Astrocyte (in vitro differentiated cells and primary cell): Measurements from ENCODE around the gene PRMT3. TPM values are rescaled to one million over a fixed set of nuclear protein-coding genes. Genes with fewer than 3 reads are reported as not detected.

Experiments
- DNase-seq: peaks from one replicate; pipeline ENCODE4 v3.0.0-alpha.2; 2010; ENCODE audit warnings: low read depth
- FAIRE-seq: peaks from 2 replicates; lab custom pipeline; 2011; peaks lifted over from hg19 to GRCh38; lab: Jason Lieb, UNC
- H2AFZ ChIP-seq: 2 replicates; pipeline ENCODE4 v1.6.0; 2012; ENCODE audit warnings: low read depth, low read length, inconsistent platforms
- H3K27ac ChIP-seq: 2 replicates; pipeline ENCODE4 v1.5.1; 2011; ENCODE audit warnings: low read depth, low read length, inconsistent platforms
- H3K27me3 ChIP-seq: 2 replicates; pipeline ENCODE4 v1.6.0; 2011; ENCODE audit warnings: low read length, inconsistent platforms; ENCODE audit not compliant: insufficient read depth
- H3K36me3 ChIP-seq: 2 replicates; pipeline ENCODE4 v1.5.1; 2011; ENCODE audit warnings: low read length, inconsistent platforms; ENCODE audit not compliant: insufficient read depth
- H3K4me1 ChIP-seq: 2 replicates; pipeline ENCODE4 v1.5.1; 2011; ENCODE audit warnings: low read length, inconsistent platforms; ENCODE audit not compliant: insufficient read depth
- H3K4me2 ChIP-seq: 2 replicates; pipeline ENCODE4 v1.6.0; 2012; ENCODE audit warnings: low read length, inconsistent platforms
- H3K4me3 ChIP-seq: 2 replicates; pipeline ENCODE4 v1.5.1; 2011; ENCODE audit warnings: low read depth, mild to moderate bottlenecking, low read length, inconsistent platforms; ENCODE audit not compliant: insufficient read depth
- H3K79me2 ChIP-seq: 2 replicates; pipeline ENCODE4 v1.6.0; 2012; ENCODE audit warnings: mild to moderate bottlenecking, low read length, inconsistent platforms; ENCODE audit not compliant: insufficient read depth
- H3K9ac ChIP-seq: 2 replicates; pipeline ENCODE4 v1.6.0; 2012; ENCODE audit warnings: mild to moderate bottlenecking, low read length, inconsistent platforms
- H3K9me3 ChIP-seq: 2 replicates; pipeline ENCODE4 v1.5.1; 2012; ENCODE audit warnings: low read depth, mild to moderate bottlenecking, low read length, inconsistent platforms; ENCODE audit not compliant: insufficient read depth
- H4K20me1 ChIP-seq: 2 replicates; pipeline ENCODE4 v1.6.0; 2012; ENCODE audit warnings: low read length, inconsistent platforms; ENCODE audit not compliant: insufficient read depth
- H3K27ac Mint-ChIP-seq: one replicate; pipeline ENCODE4 v1.8.0; 2021; ENCODE audit warnings: mild to moderate bottlenecking, mixed read lengths; ENCODE audit not compliant: unreplicated experiment
- H3K27me3 Mint-ChIP-seq: one replicate; pipeline ENCODE4 v1.8.0; 2021; ENCODE audit warnings: low read depth, mixed read lengths; ENCODE audit not compliant: unreplicated experiment
- H3K36me3 Mint-ChIP-seq: one replicate; pipeline ENCODE4 v1.8.0; 2021; ENCODE audit warnings: low read depth, mixed read lengths; ENCODE audit not compliant: unreplicated experiment
- H3K4me1 Mint-ChIP-seq: one replicate; pipeline ENCODE4 v1.8.0; 2021; ENCODE audit warnings: low read depth, mixed read lengths; ENCODE audit not compliant: unreplicated experiment
- H3K4me3 Mint-ChIP-seq: one replicate; pipeline ENCODE4 v1.8.0; 2021; ENCODE audit warnings: mild to moderate bottlenecking, moderate library complexity, mixed read lengths; ENCODE audit not compliant: unreplicated experiment
- H3K9me3 Mint-ChIP-seq: one replicate; pipeline ENCODE4 v1.8.0; 2021; ENCODE audit warnings: mild to moderate bottlenecking, mixed read lengths; ENCODE audit not compliant: unreplicated experiment
- CTCF ChIP-seq: IDR thresholded peaks from 2 replicates; pipeline ENCODE4 v1.5.1; 2011; ENCODE audit warnings: low read depth, mild to moderate bottlenecking, inconsistent platforms, low read length, moderate library complexity; ENCODE audit not compliant: insufficient read depth
- EZH2 ChIP-seq: IDR thresholded peaks from 2 replicates; pipeline ENCODE4 v1.6.1; 2012; ENCODE audit warnings: mild to moderate bottlenecking, low read length, inconsistent platforms; ENCODE audit not compliant: insufficient read depth
- total RNA-seq: library from RNA; stranded (reverse); gene quantifications from 2 replicates; pipeline ENCODE4 v1.2.1, GENCODE V29; 2021

Gene PRMT3
- total RNA-seq, 1 donor from 2014 or later = 10.5 TPM

- Histone ChIP-seq H2AFZ (no peak overlapping the region), H3K4me3 (no peak overlapping the region), H3K79me2 (no peaks in the 10 kb centered on the region), H3K4me1 (no peaks in the 10 kb centered on the region), H3K36me3 (no peaks in the 10 kb centered on the region), H3K4me2 (no peak overlapping the region), H4K20me1 (no peaks in the 10 kb centered on the region), H3K27ac (no peak overlapping the region), H3K27me3 (no peaks in the 10 kb centered on the region), H3K9me3 (no peaks in the 10 kb centered on the region), H3K9ac (no peak overlapping the region)
- no peak for DNase-seq
- TF ChIP-seq EZH2 = no peak
- TF ChIP-seq CTCF = no peak
- H3K9me3 Mint-ChIP-seq = no peaks in the 10 kb centered on the region
- FAIRE-seq = no peak
- no peaks in the 10 kb centered on the region for H3K4me1 Mint-ChIP-seq
- no peaks in the 10 kb centered on the region for H3K27me3 Mint-ChIP-seq
- no peaks in the 10 kb centered on the region for H3K36me3 Mint-ChIP-seq
- H3K4me3 Mint-ChIP-seq = no peak overlapping the region
- no peak overlapping the region for H3K27ac Mint-ChIP-seq
These were observed 65.1 kb downstream of the PRMT3 start for GRCh38 chr11:20452585-20452984.

- Mint-ChIP-seq H3K4me1 (no peaks in the 10 kb centered on the region), H3K27ac (no peak overlapping the region), H3K9me3 (no peaks in the 10 kb centered on the region), H3K36me3 (no peaks in the 10 kb centered on the region), H3K27me3 (no peaks in the 10 kb centered on the region), H3K4me3 (no peak overlapping the region)
- Histone ChIP-seq H3K9ac (no peak overlapping the region), H3K36me3 (no peaks in the 10 kb centered on the region), H3K79me2 (no peaks in the 10 kb centered on the region), H3K27me3 (no peaks in the 10 kb centered on the region), H3K27ac (no peak overlapping the region), H3K4me1 (no peaks in the 10 kb centered on the region), H3K4me2 (no peak overlapping the region), H4K20me1 (no peaks in the 10 kb centered on the region), H3K9me3 (no peaks in the 10 kb centered on the region), H3K4me3 (no peak overlapping the region), H2AFZ (no peak overlapping the region)
- TF ChIP-seq CTCF = no peak
- no peak for TF ChIP-seq EZH2
- DNase-seq (no peak), FAIRE-seq (no peak)
These were observed 66.3 kb downstream of the PRMT3 start for GRCh38 chr11:20453657-20454316.

- Mint-ChIP-seq H3K4me3 (no peak overlapping the region), H3K27me3 (no peaks in the 10 kb centered on the region), H3K27ac (no peak overlapping the region), H3K36me3 (no peaks in the 10 kb centered on the region), H3K4me1 (no peaks in the 10 kb centered on the region), H3K9me3 (no peaks in the 10 kb centered on the region)
- no peaks in the 10 kb centered on the region for H3K36me3 ChIP-seq
- H3K79me2 ChIP-seq = no peaks in the 10 kb centered on the region
- H4K20me1 ChIP-seq = no peaks in the 10 kb centered on the region
- H3K4me1 ChIP-seq = no peaks in the 10 kb centered on the region
- no peak overlapping the region for H2AFZ ChIP-seq
- H3K9me3 ChIP-seq = no peaks in the 10 kb centered on the region
- DNase-seq (no peak), FAIRE-seq (no peak)
- no peak overlapping the region for H3K4me3 ChIP-seq
- no peak overlapping the region for H3K9ac ChIP-seq
- H3K4me2 ChIP-seq = no peak overlapping the region
- TF ChIP-seq CTCF (no peak), EZH2 (no peak)
- no peaks in the 10 kb centered on the region for H3K27me3 ChIP-seq
- no peak overlapping the region for H3K27ac ChIP-seq
These were observed 69.7 kb downstream of the PRMT3 start for GRCh38 chr11:20457001-20457799.
